DMS153 treated with DMSO at 0.1 percent for 48 hours (cell line): ENCODE measurements around the gene SLC22A5.

Experiments
- DNase-seq: peaks from one replicate; lab custom pipeline; 2025; ENCODE audit not compliant: unreplicated experiment; lab: John Stamatoyannopoulos, UW

The SLC22A5 gene

DNA sequence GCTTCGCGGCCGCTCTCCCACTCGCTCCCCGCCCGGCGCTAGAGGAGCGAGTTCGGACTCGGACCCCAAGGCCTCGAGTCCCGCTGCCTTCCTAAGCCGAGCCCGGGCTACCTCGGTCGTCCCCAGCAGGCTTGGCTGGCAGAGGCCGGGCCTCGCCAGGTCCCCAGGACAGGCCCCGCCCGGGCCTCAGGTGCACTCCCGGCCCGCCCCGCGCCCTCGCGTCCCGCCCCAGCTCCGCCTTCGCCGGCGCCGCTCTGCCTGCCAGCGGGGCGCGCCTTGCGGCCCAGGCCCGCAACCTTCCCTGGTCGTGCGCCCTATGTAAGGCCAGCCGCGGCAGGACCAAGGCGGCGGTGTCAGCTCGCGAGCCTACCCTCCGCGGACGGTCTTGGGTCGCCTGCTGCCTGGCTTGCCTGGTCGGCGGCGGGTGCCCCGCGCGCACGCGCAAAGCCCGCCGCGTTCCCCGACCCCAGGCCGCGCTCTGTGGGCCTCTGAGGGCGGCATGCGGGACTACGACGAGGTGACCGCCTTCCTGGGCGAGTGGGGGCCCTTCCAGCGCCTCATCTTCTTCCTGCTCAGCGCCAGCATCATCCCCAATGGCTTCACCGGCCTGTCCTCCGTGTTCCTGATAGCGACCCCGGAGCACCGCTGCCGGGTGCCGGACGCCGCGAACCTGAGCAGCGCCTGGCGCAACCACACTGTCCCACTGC, at the start of gene SLC22A5:
TSS of gene SLC22A5 (plus strand) at position 237 of the 707 bp plus-strand sequence. CDS start at position 500, 263 bp downstream.
- DNase-seq = peak; percentile 7

DNA sequence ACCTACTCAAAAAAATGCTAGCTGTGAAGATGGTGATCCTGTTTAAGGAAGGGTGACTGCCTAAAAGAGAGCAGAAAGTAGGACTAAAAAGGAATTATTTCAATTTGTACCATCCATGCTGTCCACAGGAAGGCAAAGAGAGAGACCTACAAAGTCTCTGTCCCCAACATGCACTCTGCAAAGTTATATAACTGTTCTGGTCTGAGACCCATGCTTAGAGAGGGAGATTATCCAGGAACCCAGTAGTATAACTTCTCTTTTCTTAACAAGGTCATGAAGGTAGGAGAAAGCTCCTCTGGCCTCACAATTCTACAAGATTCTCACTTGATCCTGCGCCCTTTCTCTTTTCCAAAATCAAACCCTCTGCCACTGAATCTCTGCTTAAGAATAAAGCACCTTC, 49.5 kb upstream of the SLC22A5 start:
- no peak for DNase-seq

DNA sequence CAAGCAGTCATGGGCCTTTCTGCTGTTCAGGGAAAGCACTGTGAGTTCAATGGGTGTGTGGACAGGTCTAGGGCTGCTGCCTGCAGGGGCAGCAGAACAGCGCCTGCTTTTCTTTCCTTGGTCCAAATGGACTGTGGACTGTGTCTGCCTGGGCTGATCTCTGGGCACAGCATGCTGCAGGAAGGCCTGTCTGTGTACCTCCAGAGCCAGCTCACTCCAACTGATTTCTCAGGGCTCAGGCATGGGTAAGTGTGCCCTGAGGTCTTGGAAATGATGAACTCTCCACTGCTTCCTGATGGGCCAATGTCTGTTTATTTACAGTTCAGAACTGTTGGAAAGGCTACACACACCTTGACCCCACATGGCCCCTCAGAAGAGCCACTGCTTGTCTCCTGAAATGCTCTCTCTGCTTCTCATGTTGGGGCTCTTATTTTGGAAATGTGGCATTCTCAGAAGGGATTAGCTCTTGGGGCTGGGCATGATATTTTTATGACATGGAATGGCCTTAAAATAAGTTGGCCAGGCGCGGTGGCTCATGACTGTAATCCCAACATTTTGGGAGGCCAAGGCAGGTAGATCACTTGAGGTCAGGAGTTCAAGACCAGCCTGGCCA, 48.3 kb upstream of the SLC22A5 start:
- no peak for DNase-seq

DNA sequence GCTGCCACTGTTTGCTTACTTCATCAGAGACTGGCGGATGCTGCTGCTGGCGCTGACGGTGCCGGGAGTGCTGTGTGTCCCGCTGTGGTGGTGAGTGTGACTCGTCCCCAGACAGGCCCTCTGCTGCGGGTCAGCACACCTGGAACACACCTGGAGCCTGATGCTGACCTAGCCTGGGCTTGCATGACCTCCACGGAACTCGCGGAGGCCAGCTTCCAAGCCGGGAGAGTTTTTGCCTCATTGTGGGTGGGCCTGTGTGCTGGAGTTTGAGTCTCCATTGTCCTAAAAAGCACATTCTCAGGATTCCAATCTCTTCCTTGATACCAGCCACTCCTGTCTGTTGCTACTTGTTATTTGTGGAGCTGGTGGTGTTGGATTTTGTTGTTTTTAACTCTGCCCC, 47.2 kb upstream of the SLC22A5 start:
- DNase-seq = no peak

DNA sequence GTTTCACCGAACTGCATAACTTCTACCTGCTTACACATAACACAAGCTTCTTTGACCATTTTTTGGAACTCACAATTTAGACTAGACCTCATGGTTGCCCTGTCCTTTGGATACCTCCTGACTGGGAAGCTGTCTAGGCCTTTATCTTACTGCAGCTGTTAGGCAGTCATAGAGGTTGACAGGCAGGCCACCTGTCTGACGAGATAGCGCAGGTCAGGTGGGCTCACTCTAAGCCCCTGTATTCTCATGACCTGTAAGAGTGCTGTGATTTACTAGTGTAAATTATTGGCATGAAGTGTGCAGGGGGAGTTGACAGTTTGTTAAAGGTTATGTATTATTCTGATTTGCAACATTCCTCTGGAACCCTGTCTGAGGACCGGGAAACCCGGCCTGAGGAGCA, 46.3 kb upstream of the SLC22A5 start:
- no peak for DNase-seq

DNA sequence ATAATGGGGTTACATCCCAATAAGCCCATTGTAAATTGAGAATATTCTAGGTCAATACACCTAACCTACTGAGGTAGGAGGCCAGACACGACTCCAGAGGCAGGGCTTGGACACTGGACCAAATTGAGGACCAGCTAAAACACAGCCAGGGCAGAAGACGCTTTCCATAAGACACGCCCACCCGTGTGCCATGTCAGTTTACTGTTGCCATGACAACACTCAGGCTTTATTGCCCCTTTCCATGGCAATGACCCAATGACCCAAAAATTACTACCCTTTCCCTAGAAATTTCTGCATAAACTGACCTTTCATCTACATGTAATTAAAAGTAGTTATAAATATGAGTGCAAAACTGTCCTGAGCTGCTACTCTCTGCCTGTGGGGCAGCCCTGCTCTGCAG, 43.8 kb upstream of the SLC22A5 start:
- DNase-seq = no peak

DNA sequence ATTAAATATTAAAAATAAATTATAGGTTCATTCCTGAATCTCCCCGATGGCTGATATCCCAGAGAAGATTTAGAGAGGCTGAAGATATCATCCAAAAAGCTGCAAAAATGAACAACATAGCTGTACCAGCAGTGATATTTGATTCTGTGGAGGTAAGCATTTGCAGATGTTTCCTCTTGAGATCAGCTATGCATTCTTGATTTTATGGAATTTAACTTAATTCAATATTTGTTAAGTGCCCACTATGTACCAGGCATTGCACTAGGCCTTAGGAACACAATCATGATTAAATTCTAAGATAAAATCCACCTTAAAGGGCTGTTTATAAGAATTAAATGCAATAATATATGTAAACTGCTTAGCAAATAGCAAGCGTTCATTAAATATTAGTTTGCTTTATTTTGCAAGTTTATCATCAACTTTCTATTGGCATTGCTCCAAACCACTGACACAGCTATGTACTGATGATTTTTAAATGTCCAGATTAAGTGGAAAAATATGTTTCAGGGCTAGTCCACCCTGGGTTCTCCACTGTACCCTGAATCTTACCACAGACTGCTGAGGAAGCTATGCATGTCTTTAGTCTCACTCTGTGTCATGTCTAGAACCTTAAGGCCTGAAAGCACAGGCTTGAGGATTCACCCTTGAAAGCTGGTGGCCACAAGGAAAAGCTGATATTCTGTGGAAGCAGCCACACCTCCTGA, 42.1 kb upstream of the SLC22A5 start:
- no peak for DNase-seq

DNA sequence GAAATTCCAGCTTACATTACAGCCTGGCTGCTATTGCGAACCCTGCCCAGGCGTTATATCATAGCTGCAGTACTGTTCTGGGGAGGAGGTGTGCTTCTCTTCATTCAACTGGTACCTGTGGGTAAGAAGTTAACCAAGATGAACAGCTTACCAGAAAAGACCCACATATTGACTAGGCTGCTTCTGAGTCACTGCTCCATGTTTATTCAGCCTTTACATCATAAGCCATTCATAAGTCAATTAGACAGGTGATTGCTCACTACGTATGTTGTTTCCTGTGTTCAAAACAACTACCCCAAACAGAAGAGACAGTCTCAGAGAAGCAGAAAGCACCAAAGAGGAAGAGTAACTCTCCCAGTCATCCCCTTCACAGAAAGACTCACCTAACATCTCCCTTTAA, 34.7 kb upstream of the SLC22A5 start:
- no peak for DNase-seq

DNA sequence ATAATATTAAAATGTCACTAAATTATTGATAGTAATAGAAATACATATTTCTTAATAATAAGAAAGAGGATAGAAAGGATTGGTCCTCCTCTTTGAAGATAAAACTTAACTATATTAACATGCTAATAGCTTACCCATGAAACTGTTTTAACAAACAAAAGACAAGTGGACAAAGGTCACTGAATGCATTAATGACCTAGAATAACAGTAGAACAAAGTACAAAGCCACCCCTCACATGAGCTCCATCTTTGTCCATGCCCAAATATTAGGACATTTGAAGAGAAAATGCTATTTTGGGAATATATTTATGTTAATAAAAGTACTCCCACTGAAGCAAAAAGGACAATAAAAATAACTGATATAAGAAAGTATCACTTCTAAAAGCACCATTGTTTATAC, 34.1 kb upstream of the SLC22A5 start:
- DNase-seq = no peak

DNA sequence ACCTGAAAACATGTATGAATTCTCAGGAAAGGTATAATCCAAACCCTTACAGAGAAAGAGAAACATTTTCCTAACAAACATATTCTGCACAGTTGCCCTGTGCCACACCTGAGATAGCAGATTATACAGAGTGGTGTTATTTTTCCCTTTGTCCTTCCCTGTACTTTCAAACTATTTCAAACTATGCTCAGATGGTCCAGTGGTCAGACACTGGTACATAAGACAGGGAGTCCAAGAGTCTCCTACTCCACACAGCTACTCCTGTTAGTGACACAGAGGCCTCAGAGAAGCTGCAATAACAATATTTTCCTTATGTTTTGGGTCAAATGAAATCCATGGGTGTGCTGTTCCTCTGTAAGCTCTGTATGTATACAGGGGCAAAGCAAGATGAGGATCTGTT, 30.0 kb upstream of the SLC22A5 start:
- DNase-seq = no peak

DNA sequence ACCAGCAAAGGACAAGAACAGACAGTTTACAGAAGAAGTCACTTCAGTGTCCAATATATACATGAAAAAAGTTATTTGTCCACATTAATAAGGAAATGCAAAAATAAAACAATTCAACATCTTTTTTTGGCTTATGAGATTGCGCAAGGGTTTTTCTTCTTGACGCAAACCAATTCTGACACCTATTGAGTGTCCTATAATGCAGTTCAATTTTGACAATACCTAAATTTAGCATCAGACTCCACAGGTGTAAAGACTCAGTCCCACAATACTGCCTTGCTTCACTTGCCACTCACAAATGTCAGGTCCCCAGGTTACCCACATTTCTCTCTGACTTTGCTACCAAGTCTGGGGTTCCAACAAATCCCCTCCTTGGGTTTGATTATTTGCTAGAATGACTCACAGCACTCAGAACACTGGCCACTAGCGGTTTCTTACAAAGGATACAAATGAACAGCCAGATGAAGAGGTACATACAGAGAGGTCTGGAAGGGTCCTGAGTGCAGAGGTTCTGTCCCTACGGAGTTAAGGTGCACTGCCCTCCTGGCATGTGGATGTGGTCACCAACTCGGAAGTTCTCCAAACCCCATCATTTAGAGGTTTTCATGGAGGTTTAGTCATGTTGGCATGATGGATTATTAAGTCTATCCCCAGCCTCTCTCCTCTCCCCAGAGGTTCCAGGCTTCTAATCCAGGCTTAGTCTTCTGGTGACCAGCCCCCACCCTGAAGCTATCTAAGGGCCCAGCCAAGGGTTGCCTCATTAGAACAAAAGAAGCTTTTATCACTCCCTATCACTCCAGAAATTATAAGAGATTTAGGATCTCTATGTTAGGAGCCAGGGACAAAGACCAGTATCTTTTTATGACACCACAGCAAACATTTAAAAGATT, 27.0 kb upstream of the SLC22A5 start:
- DNase-seq = no peak

DNA sequence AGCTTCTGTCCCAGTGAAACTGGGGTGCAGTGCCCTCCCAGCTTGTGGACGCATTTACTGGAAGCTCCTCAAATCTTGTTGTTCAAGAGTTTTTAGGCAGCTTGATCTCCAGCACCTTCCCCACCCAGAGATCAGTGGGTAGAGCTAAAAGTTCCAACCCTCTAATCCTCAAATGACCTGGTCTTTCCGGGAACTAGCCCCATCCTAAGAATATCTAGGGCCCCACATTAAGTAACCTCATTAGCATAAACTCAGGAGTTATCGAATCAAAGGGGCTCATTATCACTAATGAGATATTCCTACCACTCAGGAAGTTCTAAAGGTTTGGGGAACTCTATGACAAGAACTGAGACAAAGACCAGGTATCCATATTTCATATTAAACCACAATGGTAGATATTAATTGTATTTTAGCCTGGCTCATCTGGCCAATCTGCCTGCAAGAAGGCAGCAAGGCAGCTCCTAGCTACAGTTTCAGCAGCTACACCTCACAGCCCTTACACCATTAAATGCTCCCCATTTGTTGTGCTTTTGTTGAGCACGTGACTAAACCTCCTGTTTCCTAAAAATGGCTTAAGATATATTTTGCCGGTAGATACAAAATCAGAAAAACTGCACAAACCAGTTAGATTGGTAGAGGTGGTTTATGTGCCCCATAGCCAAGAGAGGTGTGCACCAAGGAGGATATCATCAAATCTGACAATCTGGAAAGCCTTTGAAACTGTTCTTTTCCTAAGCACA, 24.6 kb upstream of the SLC22A5 start:
- DNase-seq = no peak

DNA sequence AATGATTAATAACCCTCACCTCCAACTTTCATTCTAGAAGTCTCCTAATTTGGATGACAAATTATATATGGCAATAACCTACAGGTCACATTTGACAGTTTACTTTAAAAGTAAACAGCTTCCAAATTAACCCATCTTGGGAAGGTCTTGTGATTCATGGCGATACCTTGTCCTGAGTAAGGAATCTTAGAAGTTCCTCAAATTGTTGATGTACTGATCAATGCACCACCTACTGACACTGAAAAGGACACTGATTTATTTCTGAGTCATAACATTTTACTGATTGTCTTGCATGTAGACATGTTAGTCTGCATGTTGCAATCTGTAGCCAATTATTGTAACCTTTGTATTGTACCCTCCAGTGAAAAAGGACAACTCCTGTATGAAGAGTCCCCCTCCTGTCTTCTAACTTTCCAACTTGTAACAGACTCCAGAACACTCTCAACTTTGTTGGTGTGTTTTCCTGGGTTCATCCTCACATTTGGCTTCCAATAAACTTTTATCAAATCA, 16.0 kb upstream of the SLC22A5 start:
- no peak for DNase-seq

DNA sequence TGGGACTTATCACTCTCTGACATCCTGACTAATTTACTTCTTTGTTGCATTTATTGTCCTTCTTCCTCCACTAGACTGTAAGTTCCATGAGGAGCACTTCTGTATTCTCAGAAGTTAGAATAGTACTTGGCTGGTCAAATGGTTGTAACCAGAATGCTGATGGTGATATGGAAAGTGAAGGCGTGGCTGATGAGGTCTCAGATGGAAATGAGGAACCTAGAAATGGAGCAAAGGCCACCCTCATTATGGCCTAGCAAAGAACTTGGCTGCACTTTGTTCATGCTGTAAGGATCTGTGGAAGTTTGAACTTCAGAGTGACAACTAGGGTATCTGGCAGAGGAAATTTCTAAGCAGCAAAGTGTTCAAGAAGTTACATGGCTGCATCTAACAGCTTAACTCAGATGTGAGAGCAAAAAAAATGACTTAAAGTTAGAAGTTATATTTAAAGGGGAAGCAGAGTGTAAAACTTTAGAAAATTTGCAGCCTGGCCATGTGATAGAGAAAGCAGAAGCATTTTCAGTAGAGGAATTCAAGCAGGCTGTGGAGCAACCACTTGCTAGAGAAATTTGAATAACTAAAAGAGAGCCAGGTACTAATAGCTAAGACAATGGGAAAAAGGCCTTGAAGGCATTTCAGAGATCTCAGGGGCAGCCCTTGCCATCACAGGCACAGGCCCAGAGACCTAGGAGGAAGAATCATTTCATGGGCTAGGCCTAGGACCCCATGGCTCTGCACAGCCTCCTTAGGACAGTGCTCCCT, 14.9 kb upstream of the SLC22A5 start:
- no peak for DNase-seq

DNA sequence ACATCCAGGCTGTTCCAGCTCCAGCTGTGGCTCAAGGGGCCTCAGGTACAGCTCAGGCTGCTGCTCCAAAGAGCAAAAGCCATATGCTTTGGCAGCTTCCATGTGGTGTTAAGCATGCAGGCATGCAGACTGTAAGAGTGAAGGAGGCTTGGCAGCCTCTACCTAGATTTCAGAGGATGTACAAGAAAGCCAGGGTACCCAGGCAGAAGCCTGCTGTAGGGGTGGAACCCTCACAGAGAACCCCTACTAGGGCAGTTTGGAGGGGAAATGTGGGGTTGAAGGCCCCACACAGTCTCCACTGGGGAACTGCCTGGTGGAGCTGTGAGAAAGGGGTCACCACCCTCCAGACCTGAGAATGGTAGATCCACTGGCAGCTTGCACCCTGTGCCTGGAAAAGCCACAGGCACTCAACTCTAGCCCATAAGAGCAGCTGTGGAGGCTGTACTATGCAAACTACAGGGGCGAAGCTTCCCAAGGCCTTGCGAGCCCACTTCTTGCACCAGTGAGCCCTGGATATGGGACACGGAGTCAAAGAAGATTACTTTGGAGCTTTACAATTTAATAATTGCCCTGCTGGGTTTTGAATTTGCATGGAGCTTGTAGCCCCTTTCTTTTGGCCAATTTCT, 14.3 kb upstream of the SLC22A5 start:
- no peak for DNase-seq

DNA sequence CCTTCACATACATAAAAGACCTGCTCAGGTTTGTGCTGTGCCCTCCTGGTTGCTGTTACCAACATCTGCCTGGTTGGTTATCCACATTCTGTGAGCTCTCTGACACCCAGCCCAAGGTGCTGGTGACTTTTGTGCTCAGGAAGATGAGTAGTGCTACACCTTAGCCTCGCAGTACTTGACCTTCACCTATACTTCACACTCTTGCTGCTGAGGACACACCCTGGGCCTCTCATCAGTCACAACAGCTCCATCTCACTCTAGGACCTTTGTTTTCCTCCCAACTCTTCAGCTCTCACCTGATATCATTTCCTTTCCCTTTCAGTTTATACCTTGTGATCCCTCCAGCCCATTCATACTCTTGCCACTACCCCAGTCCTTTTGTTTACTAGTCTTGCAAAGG, 10.7 kb upstream of the SLC22A5 start:
- DNase-seq = no peak

DNA sequence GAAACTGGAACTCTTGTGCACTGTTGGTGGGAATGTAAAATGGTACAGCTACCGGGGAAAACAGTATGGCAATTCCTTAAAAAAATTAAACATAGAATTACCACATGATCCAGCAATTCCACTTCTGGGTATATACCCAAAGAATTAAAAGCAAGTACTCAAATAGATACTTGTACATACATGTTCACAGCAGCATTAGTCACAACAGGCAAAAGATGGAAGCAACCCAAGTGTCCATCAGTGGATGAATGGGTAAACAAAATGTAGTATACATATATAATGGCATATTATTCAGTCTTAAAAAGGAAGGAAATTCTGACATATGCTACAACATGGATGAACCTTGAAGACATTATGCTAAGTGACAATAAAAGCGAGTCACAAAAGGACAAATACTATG, 7.4 kb upstream of the SLC22A5 start:
- no peak for DNase-seq

DNA sequence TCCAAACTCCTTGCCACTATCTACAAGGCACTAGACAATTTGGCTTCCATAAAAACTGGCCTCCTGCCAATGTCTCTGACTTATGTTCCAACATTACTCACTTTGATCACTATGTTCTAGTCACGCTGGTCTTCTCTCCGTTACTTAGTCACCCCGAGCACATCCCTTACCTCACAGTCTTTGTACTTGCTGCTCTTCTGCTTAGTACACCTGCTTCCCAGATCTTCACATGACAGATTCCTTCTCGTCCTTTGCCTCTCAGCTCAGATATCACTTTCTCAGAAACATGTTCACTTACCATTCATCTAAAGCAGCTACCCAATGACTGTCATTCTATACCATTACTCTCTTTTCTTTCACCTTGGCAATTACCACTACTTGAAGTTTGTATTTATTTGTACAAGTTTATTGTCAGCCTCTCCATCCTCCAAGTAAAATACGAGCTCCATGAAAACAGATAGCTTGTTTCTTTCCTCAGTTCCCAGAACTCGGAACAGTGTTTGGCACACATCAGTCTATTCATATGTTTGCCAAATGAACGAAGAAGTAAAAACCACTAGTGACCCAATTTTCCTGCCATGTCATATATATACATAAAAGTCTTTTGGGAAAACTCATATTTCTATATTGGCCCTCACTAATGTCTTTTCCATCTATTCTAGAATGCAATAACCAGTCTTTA, 5.9 kb upstream of the SLC22A5 start:
- DNase-seq = no peak

DNA sequence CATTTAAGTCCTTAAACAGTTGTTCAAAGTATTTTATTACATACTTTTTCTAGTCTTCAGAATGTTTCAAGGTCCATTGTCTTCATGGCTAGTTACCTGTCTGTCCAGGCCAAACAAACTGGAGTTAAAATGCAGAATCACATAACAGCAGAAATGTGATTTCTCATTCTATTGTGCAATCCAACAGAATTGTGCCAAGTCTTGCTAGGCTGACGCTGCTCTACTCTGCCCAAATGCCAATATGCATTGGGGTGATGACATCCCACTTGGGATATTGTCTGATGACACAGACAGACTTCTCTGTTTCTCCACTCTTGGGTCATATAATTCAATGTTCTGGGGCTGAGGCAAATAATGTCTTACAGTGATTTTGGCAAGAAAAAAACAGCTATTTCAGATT, 5.2 kb upstream of the SLC22A5 start:
- DNase-seq = no peak
